Panc1 (cell line): ENCODE data around the gene C5orf34.

ENCODE experiments used
- CTCF ChIP-seq: fragments of 450-650 bp; IDR thresholded peaks from 2 replicates; pipeline ENCODE4 v1.5.1; 2017; ENCODE audit warnings: mild to moderate bottlenecking
- POLR2AphosphoS5 ChIP-seq: IDR thresholded peaks from 2 replicates; pipeline ENCODE4 v1.6.1; 2012; ENCODE audit warnings: mild to moderate bottlenecking, low read depth, low read length, moderate library complexity
- SIN3A ChIP-seq: IDR thresholded peaks from 2 replicates; pipeline ENCODE4 v1.6.1; 2012; ENCODE audit warnings: low read depth, mild to moderate bottlenecking, low read length, moderate library complexity, borderline replicate concordance; ENCODE audit not compliant: insufficient read depth
- TF ChIP-seq, protein P1 (sequence below), 2 experiments: IDR thresholded peaks; 2 replicates each; pipeline ENCODE4 v1.6.1; 2011 to 2012; ENCODE audit warnings: low read depth in 2 of 2, control low read depth in 1 of 2, low read length in 1 of 2, mild to moderate bottlenecking in 1 of 2, moderate library complexity in 1 of 2; ENCODE audit not compliant: insufficient read depth in 1 of 2

DNA sequence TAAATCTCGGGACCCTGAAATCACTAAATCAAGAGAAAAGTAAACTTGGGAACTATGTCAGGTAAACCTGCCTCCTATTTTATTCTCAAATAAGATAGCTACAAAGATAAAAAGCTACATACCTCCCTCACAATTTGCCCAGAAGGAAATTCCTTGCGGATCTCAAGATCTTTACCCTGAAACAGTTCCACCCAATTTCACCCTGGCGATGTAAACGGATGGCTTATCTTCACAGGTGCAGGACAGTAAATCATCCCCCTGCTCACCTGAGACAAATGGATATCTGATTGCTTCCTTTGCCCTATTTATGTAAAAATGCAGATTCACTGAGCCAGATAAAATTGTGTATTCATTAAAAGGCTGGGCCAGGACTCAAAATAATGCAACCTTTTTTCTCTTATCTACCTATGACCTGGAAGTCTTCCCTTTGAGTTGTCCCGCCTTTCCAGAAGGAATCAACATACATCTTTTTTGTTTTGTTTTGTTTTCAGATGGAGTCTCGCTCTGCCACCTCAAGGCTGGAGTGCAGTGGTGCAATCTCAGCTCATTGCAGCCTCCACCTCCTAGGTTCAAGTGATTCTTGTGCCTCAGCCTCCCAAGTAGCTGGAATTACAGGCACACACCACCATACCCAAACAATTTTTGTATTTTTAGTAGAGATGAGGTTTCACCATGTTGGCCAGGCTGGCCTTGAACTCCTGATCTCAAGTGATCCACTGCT, 45.1 kb downstream of the C5orf34 start:
- TF ChIP-seq CTCF (no peak; the same call in 1 of the 2 replicates), POLR2AphosphoS5 (no peak), SIN3A (no peak)
- TF ChIP-seq, protein P1, sequence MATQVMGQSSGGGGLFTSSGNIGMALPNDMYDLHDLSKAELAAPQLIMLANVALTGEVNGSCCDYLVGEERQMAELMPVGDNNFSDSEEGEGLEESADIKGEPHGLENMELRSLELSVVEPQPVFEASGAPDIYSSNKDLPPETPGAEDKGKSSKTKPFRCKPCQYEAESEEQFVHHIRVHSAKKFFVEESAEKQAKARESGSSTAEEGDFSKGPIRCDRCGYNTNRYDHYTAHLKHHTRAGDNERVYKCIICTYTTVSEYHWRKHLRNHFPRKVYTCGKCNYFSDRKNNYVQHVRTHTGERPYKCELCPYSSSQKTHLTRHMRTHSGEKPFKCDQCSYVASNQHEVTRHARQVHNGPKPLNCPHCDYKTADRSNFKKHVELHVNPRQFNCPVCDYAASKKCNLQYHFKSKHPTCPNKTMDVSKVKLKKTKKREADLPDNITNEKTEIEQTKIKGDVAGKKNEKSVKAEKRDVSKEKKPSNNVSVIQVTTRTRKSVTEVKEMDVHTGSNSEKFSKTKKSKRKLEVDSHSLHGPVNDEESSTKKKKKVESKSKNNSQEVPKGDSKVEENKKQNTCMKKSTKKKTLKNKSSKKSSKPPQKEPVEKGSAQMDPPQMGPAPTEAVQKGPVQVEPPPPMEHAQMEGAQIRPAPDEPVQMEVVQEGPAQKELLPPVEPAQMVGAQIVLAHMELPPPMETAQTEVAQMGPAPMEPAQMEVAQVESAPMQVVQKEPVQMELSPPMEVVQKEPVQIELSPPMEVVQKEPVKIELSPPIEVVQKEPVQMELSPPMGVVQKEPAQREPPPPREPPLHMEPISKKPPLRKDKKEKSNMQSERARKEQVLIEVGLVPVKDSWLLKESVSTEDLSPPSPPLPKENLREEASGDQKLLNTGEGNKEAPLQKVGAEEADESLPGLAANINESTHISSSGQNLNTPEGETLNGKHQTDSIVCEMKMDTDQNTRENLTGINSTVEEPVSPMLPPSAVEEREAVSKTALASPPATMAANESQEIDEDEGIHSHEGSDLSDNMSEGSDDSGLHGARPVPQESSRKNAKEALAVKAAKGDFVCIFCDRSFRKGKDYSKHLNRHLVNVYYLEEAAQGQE (IDR thresholded peaks at IDR 0.05; ENCODE audit: insufficient read depth in 1 of 2, low read depth in 2 of 2, low read length in 1 of 2), result no peak
